HT1080 (cell line): ENCODE data around the gene CCDC60. TPM values are rescaled to one million over a fixed set of nuclear protein-coding genes. Genes with fewer than 3 reads are reported as not detected.

Experiments
- DNase-seq: peaks from one replicate; pipeline ENCODE4 v3.0.0-alpha.2; 2015; ENCODE audit warnings: low read depth
- polyA plus RNA-seq, 2 experiments: library from polyadenylated mRNA; depleted of rRNA; stranded (reverse); fragments of >200 nt; gene quantifications; 2 replicates each; pipeline ENCODE4 v1.2.3, GENCODE V29; 2015
- total RNA-seq: library from RNA; depleted of rRNA; stranded (reverse); fragments of >200 nt; shearing (Covaris generic); gene quantifications from 2 replicates; pipeline ENCODE4 v1.2.3, GENCODE V29; 2014; rRNA removed

Gene CCDC60, protein sequence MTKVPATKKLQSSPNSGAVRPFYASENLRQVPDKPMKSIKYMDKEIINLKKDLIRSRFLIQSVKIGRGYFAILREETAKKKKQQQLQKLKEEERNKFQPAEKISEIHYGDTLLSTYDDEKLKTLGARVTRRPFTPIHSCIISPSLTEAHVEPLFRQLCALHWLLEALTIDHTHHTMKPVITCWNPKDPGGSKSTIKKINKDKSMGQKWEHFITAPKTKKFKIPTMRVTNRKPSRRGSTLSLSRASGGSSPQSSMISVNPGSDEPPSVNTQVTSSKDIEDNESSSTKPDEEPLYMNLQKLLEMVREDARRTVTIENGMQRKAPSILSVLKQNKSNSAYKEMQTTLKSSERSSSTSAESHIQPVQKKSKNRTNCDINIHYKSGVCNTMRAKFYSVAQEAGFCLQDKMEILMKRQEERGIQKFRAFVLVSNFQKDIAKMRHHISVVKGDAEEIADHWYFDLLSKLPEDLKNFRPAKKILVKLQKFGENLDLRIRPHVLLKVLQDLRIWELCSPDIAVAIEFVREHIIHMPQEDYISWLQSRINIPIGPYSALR
- not detected in 2 replicates for total RNA-seq
- polyA plus RNA-seq (2015; cell fraction: cytosol; rRNA removed) = not detected in 2 replicates
- polyA plus RNA-seq (2015; cell fraction: nucleus; rRNA removed) = not detected in 2 replicates

DNA sequence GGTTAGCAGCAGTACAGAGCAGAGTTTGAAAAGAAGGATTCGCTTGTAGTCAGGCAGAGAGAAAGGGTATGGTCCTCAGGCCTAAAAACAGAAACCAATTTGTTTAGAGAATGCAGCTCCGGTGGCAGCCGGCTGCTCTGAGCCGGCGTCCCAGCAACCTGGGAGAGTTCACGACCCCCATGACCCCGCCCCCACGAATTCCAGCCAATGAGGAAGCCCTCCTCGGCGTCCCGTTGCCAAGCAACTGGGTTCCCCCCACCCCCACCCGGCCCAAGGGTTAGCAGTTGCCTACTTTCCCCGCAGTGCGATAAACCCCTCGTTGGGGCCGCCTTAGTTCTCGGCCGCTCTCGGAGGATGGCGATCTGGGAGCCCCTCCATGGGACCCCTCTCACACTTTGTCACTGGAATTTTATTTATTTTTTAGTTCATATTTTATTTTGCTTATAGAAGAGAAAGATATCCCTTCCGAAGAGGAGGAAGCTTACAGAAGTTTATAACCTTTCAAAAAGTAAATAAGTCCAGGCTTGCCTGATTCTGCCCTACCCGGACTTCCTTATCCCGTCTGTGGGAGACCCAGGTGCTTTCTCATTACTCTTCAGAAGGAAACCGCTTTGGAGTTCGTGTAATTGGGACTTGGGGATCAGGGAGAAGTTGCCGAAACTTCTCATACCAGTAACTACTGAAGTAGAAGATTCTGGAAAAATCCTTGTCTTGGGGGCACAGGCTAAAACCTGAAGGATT lies at the start of gene CCDC60:
TSS of gene CCDC60 (plus strand) at position 300 of the 741 bp plus-strand sequence. CDS start 448 bp downstream, outside the sequence.
- no peak for DNase-seq

- DNase-seq = no peak
Measured at GRCh38 chr12:119288576-119288975, 46.0 kb upstream of the CCDC60 start.

DNA sequence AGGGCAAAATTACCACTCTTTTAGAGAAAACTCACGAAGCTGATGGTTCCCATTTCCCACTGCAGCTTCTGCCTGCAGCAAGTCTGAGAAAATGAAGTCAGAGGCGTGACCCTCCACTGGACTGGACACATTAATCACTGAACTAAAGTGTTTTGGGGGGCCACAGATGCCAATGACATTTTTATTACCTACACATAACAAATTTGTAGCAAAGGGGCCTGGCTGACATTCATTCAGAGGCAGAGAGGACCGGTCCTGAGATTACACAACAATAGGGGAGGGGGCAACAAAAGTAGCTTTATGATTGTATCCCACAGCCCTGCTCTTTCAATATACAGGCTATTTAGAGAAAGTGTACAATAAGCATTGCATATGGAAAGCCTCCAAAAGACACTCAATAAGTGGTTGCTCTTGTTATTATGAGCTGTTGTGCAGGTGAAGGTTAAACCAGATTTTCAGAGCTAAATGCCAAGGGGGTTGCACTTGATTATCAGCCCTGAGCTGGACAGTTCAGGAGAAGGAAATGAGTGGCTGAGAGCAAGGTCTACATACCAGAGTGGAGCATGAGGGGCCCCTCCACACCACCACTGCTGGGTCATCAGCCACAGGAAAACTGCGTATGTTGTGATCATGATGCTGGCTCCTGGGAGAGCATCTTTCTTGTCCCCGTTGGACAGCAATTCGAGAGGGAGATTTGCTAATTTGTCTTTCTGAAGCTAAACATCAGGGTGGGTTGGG lies 41.5 kb upstream of the CCDC60 start:
- DNase-seq = no peak

DNA sequence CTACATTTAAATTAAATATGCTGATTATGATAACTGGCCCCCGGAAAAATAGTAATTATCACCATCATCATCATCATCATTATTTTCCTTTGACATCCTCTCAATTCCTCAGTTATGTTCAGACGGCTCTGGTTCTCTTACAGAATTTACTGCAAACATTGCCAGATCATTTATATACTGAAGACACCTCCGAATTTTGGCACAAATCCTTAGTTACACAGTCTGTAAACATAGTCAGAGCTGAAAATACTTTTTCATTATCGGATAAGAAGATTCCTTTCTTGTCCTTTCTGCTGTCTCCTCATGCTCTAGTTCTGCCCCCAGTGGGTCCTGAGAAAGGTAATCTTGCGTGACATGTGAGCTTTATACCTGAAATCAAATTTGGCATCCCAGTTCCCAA lies 40.3 kb upstream of the CCDC60 start:
- no peak for DNase-seq

DNA sequence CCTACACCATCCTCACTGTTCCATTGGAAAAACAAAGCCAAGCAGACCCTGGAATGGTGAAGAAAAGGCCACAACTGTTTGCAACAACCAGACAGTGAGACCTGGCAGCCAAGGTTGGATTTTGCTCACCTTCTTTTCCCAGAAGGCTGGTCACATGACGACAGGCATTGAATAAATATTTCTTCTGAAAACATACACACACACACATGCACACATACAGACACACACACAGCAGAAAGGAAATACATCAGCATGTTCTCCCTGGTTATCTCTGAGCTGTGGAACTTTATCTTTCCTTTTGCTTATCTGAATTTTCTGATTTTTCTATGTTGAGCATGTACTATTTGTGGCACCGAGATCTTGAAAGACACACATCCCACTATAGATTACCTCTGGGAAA lies 38.0 kb upstream of the CCDC60 start:
- no peak for DNase-seq

- DNase-seq = no peak
Measured at GRCh38 chr12:119299130-119299529, 35.4 kb upstream of the CCDC60 start.

DNA sequence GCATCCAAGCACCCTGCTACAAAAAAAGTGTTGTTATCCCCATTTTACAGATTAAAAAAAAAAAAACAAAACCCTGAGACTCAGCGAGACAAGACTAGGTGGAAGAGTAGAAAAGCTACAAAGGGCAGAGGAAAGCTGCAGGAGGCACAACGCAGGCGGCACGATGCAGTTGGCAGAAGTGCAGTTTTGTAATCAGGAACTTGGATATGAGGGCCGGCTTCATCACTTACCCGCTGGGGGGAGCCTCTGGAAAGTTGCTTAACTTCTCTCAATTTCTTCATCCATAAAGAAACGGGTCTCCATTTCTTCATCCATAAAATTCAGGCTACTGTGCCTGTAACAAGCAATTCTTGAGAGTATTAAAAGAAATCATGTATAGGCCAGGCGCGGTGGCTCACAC lies 33.1 kb upstream of the CCDC60 start:
- DNase-seq = no peak

DNA sequence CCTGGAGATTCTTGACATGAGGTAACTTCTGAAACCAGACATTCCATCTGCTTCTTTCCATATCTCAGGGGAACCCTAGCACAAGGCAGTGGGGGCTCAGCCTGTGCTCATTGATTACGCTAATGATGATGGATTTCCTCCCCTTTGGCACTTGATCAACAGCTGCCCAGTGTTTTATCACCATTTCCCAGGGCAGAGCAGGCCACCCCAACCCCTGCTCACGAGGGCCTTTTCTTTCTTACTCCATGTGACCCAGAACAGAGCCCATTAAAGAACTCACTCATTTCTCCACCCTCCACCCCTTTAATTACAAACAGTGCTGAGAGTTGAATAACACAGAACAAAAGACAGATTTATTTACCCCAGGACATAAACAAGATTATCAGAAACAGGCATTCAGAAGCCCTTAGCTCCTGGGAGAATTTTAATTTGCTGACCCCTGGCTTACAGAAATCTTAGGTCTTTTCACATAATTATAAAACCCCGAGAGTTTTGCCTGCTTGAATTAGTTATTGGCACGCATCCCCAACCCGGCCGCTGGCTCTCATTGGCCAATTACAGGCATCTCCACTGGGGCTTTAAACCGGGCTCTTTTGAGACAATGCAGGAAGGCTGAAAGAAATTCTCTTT lies 32.0 kb upstream of the CCDC60 start:
- DNase-seq = no peak

DNA sequence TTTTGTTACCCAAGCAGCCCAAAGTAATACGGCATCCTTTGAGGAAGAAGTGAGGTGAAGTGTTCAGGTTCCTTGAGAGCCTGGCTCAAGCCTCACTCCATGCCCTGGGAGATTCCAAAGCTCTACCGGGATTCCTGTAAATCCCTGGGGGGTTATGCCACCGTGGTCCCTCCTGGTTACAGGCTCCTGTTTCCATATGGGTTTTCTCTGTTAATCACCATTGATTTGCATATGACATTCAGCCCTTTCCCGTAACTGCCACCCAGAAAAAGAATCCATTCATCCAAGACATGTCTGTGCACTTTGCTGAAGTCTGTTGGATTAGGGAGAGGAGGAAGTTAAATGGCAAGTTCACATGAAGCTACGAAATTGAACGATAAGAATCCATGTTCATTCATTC lies 27.9 kb upstream of the CCDC60 start:
- DNase-seq = no peak

GRCh38 chr12:119307747-119308146 lies 26.8 kb upstream of the CCDC60 start:
- no peak for DNase-seq

DNA sequence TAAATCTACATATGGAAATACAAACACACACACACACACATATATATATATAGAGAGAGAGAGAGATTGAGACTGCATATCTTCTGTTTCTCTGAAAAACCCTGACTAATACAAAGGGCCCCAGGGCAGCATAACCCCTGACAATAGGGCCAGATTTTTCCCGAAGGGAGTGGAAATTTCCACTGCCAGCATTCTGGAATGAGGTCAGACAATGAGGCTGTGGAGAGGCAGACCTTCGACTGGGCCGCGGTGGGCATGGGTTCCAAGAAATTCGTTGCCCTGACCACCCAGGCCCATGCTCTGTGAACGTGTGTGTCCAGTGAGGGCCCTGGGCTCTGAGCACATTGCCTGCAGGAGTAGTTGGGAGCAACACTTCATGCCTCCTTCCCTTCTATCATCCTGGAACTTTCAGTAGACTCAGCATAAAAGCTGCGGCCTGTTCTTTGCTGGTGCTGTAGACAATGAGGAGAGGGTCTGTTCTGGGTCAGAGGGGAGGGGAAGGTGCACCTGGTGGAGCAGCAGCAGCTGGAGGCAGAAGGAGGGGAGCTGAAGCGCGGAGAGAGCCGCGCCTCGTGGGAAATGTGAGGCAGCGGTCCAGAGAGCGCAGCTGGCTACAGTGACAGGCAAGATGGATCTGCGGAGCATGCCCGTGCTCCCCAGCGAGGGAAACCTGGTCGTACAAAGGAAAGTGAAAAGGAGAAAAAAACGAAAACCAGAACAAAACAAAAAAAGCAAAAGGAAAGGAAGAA lies 25.6 kb upstream of the CCDC60 start:
- no peak for DNase-seq

GRCh38 chr12:119311878-119312277 lies 22.7 kb upstream of the CCDC60 start:
- DNase-seq = no peak

DNA sequence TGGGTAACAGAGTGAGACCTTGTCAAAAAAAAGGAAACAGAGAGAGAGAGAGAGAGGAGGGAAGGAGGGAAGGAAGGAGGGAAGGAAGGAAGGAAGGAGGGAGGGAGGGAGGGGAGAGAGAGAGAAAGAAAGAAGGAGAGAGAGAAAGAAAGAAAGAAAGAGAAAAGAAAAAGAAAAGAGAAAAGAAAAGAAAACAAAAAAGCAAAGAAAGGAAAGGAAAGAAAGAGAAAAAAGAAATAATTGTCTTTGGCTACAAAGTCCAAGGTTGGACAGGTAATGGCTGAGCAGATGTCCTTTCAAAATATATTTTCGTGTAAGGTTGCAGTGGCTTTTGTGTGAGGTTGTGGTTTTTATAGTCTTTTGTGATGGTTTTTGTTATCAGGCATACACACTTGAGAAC lies 21.6 kb upstream of the CCDC60 start:
- no peak for DNase-seq

- DNase-seq = peak; percentile 16
Measured at GRCh38 chr12:119314290-119314689, 20.2 kb upstream of the CCDC60 start.

GRCh38 chr12:119319638-119320037 lies 14.9 kb upstream of the CCDC60 start:
- no peak for DNase-seq

GRCh38 chr12:119320678-119321077 lies 13.9 kb upstream of the CCDC60 start:
- DNase-seq = no peak

- DNase-seq = no peak
Measured at GRCh38 chr12:119322301-119322723, 12.2 kb upstream of the CCDC60 start.

- no peak for DNase-seq
Measured at GRCh38 chr12:119325813-119326212, 8.7 kb upstream of the CCDC60 start.

- DNase-seq = no peak
Measured at GRCh38 chr12:119326341-119326740, 8.2 kb upstream of the CCDC60 start.

DNA sequence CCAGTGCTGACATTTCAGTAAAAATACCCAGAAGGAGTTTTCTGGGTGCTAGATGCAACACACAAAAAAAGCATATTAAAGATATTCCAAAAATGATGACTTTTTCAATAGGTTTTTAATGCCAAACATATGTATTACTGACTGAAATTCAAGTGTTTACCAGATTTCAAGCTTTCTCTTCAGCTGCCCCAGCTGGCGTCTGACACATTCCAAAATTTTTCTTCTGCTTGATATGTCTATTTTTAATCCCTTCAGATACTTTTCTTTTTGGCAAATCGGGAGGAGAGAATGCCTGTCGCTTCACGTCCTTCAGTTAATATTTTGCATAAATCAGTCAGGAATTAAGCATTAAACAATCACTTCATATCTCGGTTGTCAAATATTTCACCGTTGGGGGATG lies 7.1 kb upstream of the CCDC60 start:
- DNase-seq = no peak
